Trophoblast cell (in vitro differentiated cells and primary cell): Measurements from ENCODE around the gene PRRX2.

Experiments
- DNase-seq, 2 donors: peaks; one replicate each; pipeline ENCODE4 v3.0.0-alpha.2; 2016
- H2AFZ ChIP-seq: 2 replicates; pipeline ENCODE4 v1.6.1; 2013; ENCODE audit warnings: low read length, moderate library complexity, mild to moderate bottlenecking; ENCODE audit not compliant: insufficient read depth, poor library complexity
- H2AK5ac ChIP-seq: 2 replicates; pipeline ENCODE4 v1.6.1; 2013; ENCODE audit warnings: mild to moderate bottlenecking, low read length
- H2BK120ac ChIP-seq: 2 replicates; pipeline ENCODE4 v1.6.1; 2013; ENCODE audit warnings: low read length, mild to moderate bottlenecking, moderate library complexity; ENCODE audit not compliant: insufficient read depth, poor library complexity
- H2BK12ac ChIP-seq: 2 replicates; pipeline ENCODE4 v1.6.1; 2013; ENCODE audit warnings: mild to moderate bottlenecking, low read length, moderate library complexity
- H2BK5ac ChIP-seq: 2 replicates; pipeline ENCODE4 v1.6.1; 2013; ENCODE audit warnings: low read length, low read depth, moderate library complexity, mild to moderate bottlenecking; ENCODE audit not compliant: poor library complexity
- H3K14ac ChIP-seq: 2 replicates; pipeline ENCODE4 v1.6.1; 2013; ENCODE audit warnings: mild to moderate bottlenecking, low read length
- H3K18ac ChIP-seq: 2 replicates; pipeline ENCODE4 v1.6.1; 2013; ENCODE audit warnings: mild to moderate bottlenecking, low read length
- H3K23ac ChIP-seq: 2 replicates; pipeline ENCODE4 v1.6.1; 2013; ENCODE audit warnings: low read length
- H3K27ac ChIP-seq: 2 replicates; pipeline ENCODE4 v1.5.1; 2013; ENCODE audit warnings: low read depth, mild to moderate bottlenecking, inconsistent platforms, low read length, moderate library complexity
- H3K27me3 ChIP-seq: 2 replicates; pipeline ENCODE4 v1.6.1; 2013; ENCODE audit warnings: inconsistent platforms, mild to moderate bottlenecking, low read length, moderate library complexity; ENCODE audit not compliant: insufficient read depth
- H3K36me3 ChIP-seq, 2 experiments: 1 replicate in 1 of 2; 2 replicates in 1 of 2; pipeline ENCODE4 v1.6.1; 2013; ENCODE audit warnings: low read length in 2 of 2, mild to moderate bottlenecking in 2 of 2, moderate library complexity in 1 of 2; ENCODE audit not compliant: insufficient read depth in 2 of 2, control insufficient read depth in 1 of 2
- H3K4ac ChIP-seq: 2 replicates; pipeline ENCODE4 v1.6.1; 2013; ENCODE audit warnings: low read depth, mild to moderate bottlenecking, low read length, moderate library complexity
- H3K4me1 ChIP-seq, 2 experiments: 1 replicate in 1 of 2; 2 replicates in 1 of 2; pipeline ENCODE4 v1.6.1; 2013; ENCODE audit warnings: low read length in 2 of 2, mild to moderate bottlenecking in 2 of 2, moderate library complexity in 1 of 2; ENCODE audit not compliant: insufficient read depth in 2 of 2, control insufficient read depth in 1 of 2
- H3K4me2 ChIP-seq: 2 replicates; pipeline ENCODE4 v1.6.1; 2013; ENCODE audit warnings: inconsistent platforms, mild to moderate bottlenecking, low read length, moderate library complexity
- H3K4me3 ChIP-seq: 2 replicates; pipeline ENCODE4 v1.5.1; 2013; ENCODE audit warnings: mild to moderate bottlenecking, low read depth, low read length, inconsistent platforms
- H3K79me1 ChIP-seq: one replicate; pipeline ENCODE4 v1.6.1; 2013; ENCODE audit warnings: low read length
- H3K79me2 ChIP-seq: 2 replicates; pipeline ENCODE4 v1.6.1; 2013; ENCODE audit warnings: low read length, mild to moderate bottlenecking; ENCODE audit not compliant: control insufficient read depth, insufficient read depth, poor library complexity
- H3K9ac ChIP-seq: 2 replicates; pipeline ENCODE4 v1.6.1; 2013; ENCODE audit warnings: mild to moderate bottlenecking, low read length
- H3K9me3 ChIP-seq: 2 replicates; pipeline ENCODE4 v1.6.1; 2013; ENCODE audit warnings: low read depth, mild to moderate bottlenecking, control low read depth, inconsistent platforms, low read length; ENCODE audit not compliant: insufficient read depth
- H4K12ac ChIP-seq: 2 replicates; pipeline ENCODE4 v1.6.1; 2013; ENCODE audit warnings: low read depth, mild to moderate bottlenecking, low read length, moderate library complexity
- H4K8ac ChIP-seq: 2 replicates; pipeline ENCODE4 v1.6.1; 2013; ENCODE audit warnings: low read depth, mild to moderate bottlenecking, low read length, moderate library complexity
- H4K91ac ChIP-seq: one replicate; pipeline ENCODE4 v1.6.1; 2013; ENCODE audit warnings: low read depth, mild to moderate bottlenecking, low read length, moderate library complexity
- WGBS: extraction: QIAGEN DNeasy Blood & Tissue Kit; methylation state at CpG from one replicate; pipeline ENCODE4 v1.1.7; 2013; ENCODE audit warnings: missing lambda C conversion rate; ENCODE audit not compliant: insufficient read length, insufficient coverage; ENCODE audit errors: extremely low coverage; 5-methylcytosine and 5-hydroxymethylcytosine counted together

PRRX2 gene

GRCh38 chr9:129676287-129676686 lies 10.8 kb downstream of the PRRX2 start:
- H3K9me3 ChIP-seq = peaks cover 2% of the 10 kb centered on the region
- no peak overlapping the region for H3K27ac ChIP-seq
- DNase-seq = no peak
- H2BK120ac ChIP-seq = no peak overlapping the region
- H3K4me3 ChIP-seq = no peak overlapping the region
- no peak overlapping the region for H3K4ac ChIP-seq
- no peaks in the 10 kb centered on the region for H3K79me2 ChIP-seq
- H2AK5ac ChIP-seq = no peak overlapping the region
- H3K4me1 ChIP-seq = no peaks in the 10 kb centered on the region
- no peaks in the 10 kb centered on the region for H3K36me3 ChIP-seq
- no peak overlapping the region for H3K23ac ChIP-seq
- no CpG with 5 or more reads among the region's 4 CpGs for WGBS
- H3K4me2 ChIP-seq = no peak overlapping the region
- no peak overlapping the region for H3K14ac ChIP-seq
- no peak overlapping the region for H4K91ac ChIP-seq
- no peak overlapping the region for H3K9ac ChIP-seq
- no peak overlapping the region for H2BK5ac ChIP-seq
- H4K12ac ChIP-seq = no peak overlapping the region
- H3K18ac ChIP-seq = no peak overlapping the region
- H3K27me3 ChIP-seq = no peaks in the 10 kb centered on the region
- no peak overlapping the region for H2AFZ ChIP-seq
- H3K79me1 ChIP-seq = no peaks in the 10 kb centered on the region
- no peak overlapping the region for H4K8ac ChIP-seq
- H2BK12ac ChIP-seq = no peak overlapping the region

DNA sequence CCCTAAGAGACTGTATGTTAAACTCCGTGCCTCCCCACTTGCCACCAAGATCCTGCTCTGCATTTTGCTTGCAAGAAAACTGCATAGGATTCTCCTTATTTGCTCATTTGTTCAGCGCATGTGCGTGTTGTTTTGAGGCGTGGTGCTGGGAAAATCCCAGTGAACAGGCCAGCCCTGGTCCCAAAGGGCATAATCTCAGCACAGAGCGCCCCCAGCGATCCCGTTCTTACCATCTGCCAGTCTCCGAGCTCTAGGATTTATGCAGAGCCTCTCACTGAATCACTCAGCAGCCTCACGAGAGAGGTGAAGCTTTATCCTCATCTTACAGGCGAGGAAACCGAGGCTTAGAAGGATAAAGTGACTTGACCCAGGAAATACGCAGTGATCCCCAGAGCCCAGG lies 11.5 kb downstream of the PRRX2 start:
- H3K4ac ChIP-seq = no peak overlapping the region
- no peak overlapping the region for H4K12ac ChIP-seq
- no peak overlapping the region for H2BK5ac ChIP-seq
- no peak overlapping the region for H3K14ac ChIP-seq
- no peaks in the 10 kb centered on the region for H3K4me1 ChIP-seq
- H3K79me2 ChIP-seq = no peaks in the 10 kb centered on the region
- H3K4me2 ChIP-seq = no peak overlapping the region
- no peaks in the 10 kb centered on the region for H3K27me3 ChIP-seq
- DNase-seq = no peak
- no peaks in the 10 kb centered on the region for H3K36me3 ChIP-seq
- no peak overlapping the region for H3K9ac ChIP-seq
- H2BK120ac ChIP-seq = no peak overlapping the region
- no peak overlapping the region for H3K23ac ChIP-seq
- no peak overlapping the region for H3K27ac ChIP-seq
- no peak overlapping the region for H2AFZ ChIP-seq
- peaks cover 2% of the 10 kb centered on the region for H3K9me3 ChIP-seq
- H4K8ac ChIP-seq = no peak overlapping the region
- H2BK12ac ChIP-seq = no peak overlapping the region
- H2AK5ac ChIP-seq = no peak overlapping the region
- H3K79me1 ChIP-seq = no peaks in the 10 kb centered on the region
- no peak overlapping the region for H4K91ac ChIP-seq
- no CpG with 5 or more reads among the region's 12 CpGs for WGBS
- H3K18ac ChIP-seq = no peak overlapping the region
- H3K4me3 ChIP-seq = no peak overlapping the region

GRCh38 chr9:129677456-129677855 lies 12.0 kb downstream of the PRRX2 start:
- Histone ChIP-seq H4K8ac (no peak overlapping the region), H3K9me3 (peaks cover 2% of the 10 kb centered on the region), H3K27me3 (no peaks in the 10 kb centered on the region), H3K4me3 (no peak overlapping the region), H3K4me1 (no peaks in the 10 kb centered on the region), H2AFZ (no peak overlapping the region), H2BK120ac (no peak overlapping the region), H2BK12ac (no peak overlapping the region), H2AK5ac (no peak overlapping the region), H3K23ac (no peak overlapping the region), H3K36me3 (no peaks in the 10 kb centered on the region), H3K4me2 (no peak overlapping the region), H3K79me2 (no peaks in the 10 kb centered on the region), H2BK5ac (no peak overlapping the region), H3K79me1 (no peaks in the 10 kb centered on the region), H3K9ac (no peak overlapping the region), H3K18ac (no peak overlapping the region), H4K91ac (no peak overlapping the region), H4K12ac (no peak overlapping the region), H3K27ac (no peak overlapping the region), H3K14ac (no peak overlapping the region), H3K4ac (no peak overlapping the region)
- WGBS = no CpG with 5 or more reads among the region's 9 CpGs
- no peak for DNase-seq

DNA sequence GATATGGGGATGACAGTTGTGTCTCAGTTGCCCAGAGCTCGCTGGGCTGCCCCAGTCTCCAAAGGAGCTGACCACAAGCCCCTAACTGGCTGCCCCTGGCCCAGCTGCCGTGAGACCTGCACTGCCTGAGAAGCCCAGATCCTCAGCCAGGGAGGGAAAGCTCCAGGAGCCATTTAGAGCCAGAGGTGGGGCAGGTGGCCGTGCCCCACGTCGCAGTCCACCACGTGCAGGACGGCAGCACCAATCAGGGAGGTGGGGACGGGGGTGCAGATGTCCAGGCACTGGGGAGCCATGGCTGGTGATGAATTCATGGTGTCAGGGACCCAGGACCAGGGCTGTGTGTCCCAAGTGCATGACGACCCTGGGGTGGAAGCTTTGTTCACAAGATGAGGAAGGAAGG lies 13.4 kb downstream of the PRRX2 start:
- H4K12ac ChIP-seq = no peak overlapping the region
- H3K36me3 ChIP-seq = no peaks in the 10 kb centered on the region
- peaks cover 2% of the 10 kb centered on the region for H3K9me3 ChIP-seq
- H2BK12ac ChIP-seq = no peak overlapping the region
- no peak overlapping the region for H3K4ac ChIP-seq
- no peak overlapping the region for H3K4me3 ChIP-seq
- no peak overlapping the region for H3K4me2 ChIP-seq
- H3K27ac ChIP-seq = no peak overlapping the region
- no peak overlapping the region for H3K18ac ChIP-seq
- H4K91ac ChIP-seq = no peak overlapping the region
- no peak overlapping the region for H3K23ac ChIP-seq
- H3K14ac ChIP-seq = no peak overlapping the region
- no peaks in the 10 kb centered on the region for H3K79me1 ChIP-seq
- no peak overlapping the region for H2BK5ac ChIP-seq
- no peak overlapping the region for H2BK120ac ChIP-seq
- H2AK5ac ChIP-seq = no peak overlapping the region
- no peak overlapping the region for H2AFZ ChIP-seq
- H3K4me1 ChIP-seq = no peaks in the 10 kb centered on the region
- DNase-seq = no peak
- H3K79me2 ChIP-seq = no peaks in the 10 kb centered on the region
- no peak overlapping the region for H4K8ac ChIP-seq
- no peaks in the 10 kb centered on the region for H3K27me3 ChIP-seq
- H3K9ac ChIP-seq = no peak overlapping the region
- WGBS = no CpG with 5 or more reads among the region's 9 CpGs
